PC-9 (cell line): ENCODE data around the gene TAS2R40.

ENCODE experiments used
- CTCF ChIP-seq: fragments of 200-600 bp; sonication (generic); conservative IDR thresholded peaks from 2 replicates; pipeline ENCODE4 v1.6.1; 2017; ENCODE audit warnings: mixed run types, antibody characterized with exemption, mild to moderate bottlenecking, moderate library complexity
- EZH2 ChIP-seq: fragments of 200-600 bp; sonication (generic); IDR thresholded peaks from 2 replicates; pipeline ENCODE4 v1.8.0; 2017; ENCODE audit warnings: antibody characterized with exemption, low read depth

GRCh38 chr7:143259765-143260164 is 37.9 kb downstream of the TAS2R40 start:
- no peak for TF ChIP-seq CTCF
- no peak for TF ChIP-seq EZH2
